K562 (cell line): ENCODE measurements around the gene KRT81. TPM values are rescaled to one million over a fixed set of nuclear protein-coding genes. Genes with fewer than 3 reads are reported as not detected.

Experiments
- ATAC-seq: fragments of 200-7000 bp; cut with Tn5 transposase; 3 replicates; pipeline ENCODE4 v1.9.1; 2020; ENCODE audit warnings: moderate library complexity
- BruUV-seq: library from RNA; stranded (reverse); fragments of 400-500 nt; replicated peaks from 2 replicates; lab custom pipeline; 2021; lab: Mats Ljungman, UMichigan
- CTCF ChIA-PET: fragments of 300-600 bp; formaldehyde crosslinking; extraction: SDS; loops from one replicate; lab custom pipeline; 2021; ENCODE audit warnings: low intra/inter-chr PET ratio; lab: Yijun Ruan, JAX
- POLR2A ChIA-PET: fragments of 300-600, 350-650 bp; sonication (Branson Sonifier 250); formaldehyde crosslinking; extraction: SDS; loops from one replicate; lab custom pipeline; 2021; ENCODE audit warnings: antibody characterized with exemption, inconsistent platforms; lab: Yijun Ruan, JAX
- DNase-seq, 4 experiments: peaks; one replicate each; pipeline versions ENCODE4 v3.0.0 to v3.0.0-alpha.2; 2011 to 2018; ENCODE audit warnings: low spot score in 3 of 4, mixed read lengths in 3 of 4; ENCODE audit errors: extremely low read depth in 1 of 4
- FAIRE-seq: peaks from 2 replicates; lab custom pipeline; 2011; peaks lifted over from hg19 to GRCh38; lab: Jason Lieb, UNC
- H2AFZ ChIP-seq: 2 replicates; pipeline ENCODE4 v1.6.0; 2011; ENCODE audit warnings: low read depth, low read length, control low read depth, inconsistent platforms
- H3K27ac ChIP-seq: fragments of 200-600 bp; 3 replicates; pipeline ENCODE4 v1.8.0; 2011; ENCODE audit warnings: low read depth, mild to moderate bottlenecking, control low read depth, inconsistent platforms, low read length, moderate library complexity, mixed read lengths; ENCODE audit errors: extremely low read depth
- H3K27me3 ChIP-seq, 2 experiments: fragments of 300-600 bp in 1 of 2; 2 replicates in 1 of 2; 3 replicates in 1 of 2; pipeline versions ENCODE4 v1.6.0 to v1.8.0; 2011; ENCODE audit warnings: inconsistent platforms in 2 of 2, low read length in 2 of 2, mild to moderate bottlenecking in 1 of 2, mixed read lengths in 1 of 2, moderate library complexity in 1 of 2; ENCODE audit not compliant: control insufficient read depth in 2 of 2, insufficient read depth in 2 of 2
- H3K36me3 ChIP-seq: fragments of 300-600 bp; 3 replicates; pipeline ENCODE4 v1.8.0; 2011; ENCODE audit warnings: mild to moderate bottlenecking, low read length, inconsistent platforms; ENCODE audit not compliant: control insufficient read depth, insufficient read depth
- H3K4me1 ChIP-seq, 2 experiments: fragments of 200-600 bp in 1 of 2; replicated peaks in 1 of 2; 2 replicates in 1 of 2; 3 replicates in 1 of 2; pipeline versions ENCODE4 v1.5.1 to v1.8.0; 2011; ENCODE audit warnings: inconsistent platforms in 2 of 2, low read length in 2 of 2, mild to moderate bottlenecking in 1 of 2, mixed read lengths in 1 of 2, moderate library complexity in 1 of 2; ENCODE audit not compliant: control insufficient read depth in 2 of 2, insufficient read depth in 2 of 2
- H3K4me2 ChIP-seq: 2 replicates; pipeline ENCODE4 v1.6.1; 2011; ENCODE audit warnings: low read length, control low read depth, inconsistent platforms, mixed read lengths; ENCODE audit not compliant: insufficient read depth
- H3K4me3 ChIP-seq: fragments of 200-600 bp; sonication (generic), shearing (Covaris generic); 2 replicates; pipeline ENCODE4 v1.5.1; 2016; ENCODE audit warnings: control low read depth, inconsistent platforms
- H3K79me2 ChIP-seq: fragments of 200-600 bp; 3 replicates; pipeline ENCODE4 v1.8.0; 2011; ENCODE audit warnings: low read length, inconsistent platforms; ENCODE audit not compliant: control insufficient read depth, insufficient read depth
- H3K9ac ChIP-seq, 2 experiments: 2 replicates each; pipeline versions ENCODE4 v1.6.0 to v1.6.1; 2011; ENCODE audit warnings: low read depth in 2 of 2, low read length in 2 of 2, control low read depth in 1 of 2, inconsistent platforms in 1 of 2, mild to moderate bottlenecking in 1 of 2, mixed read lengths in 1 of 2; ENCODE audit not compliant: insufficient read depth in 1 of 2
- H3K9me1 ChIP-seq: one replicate; pipeline ENCODE4 v1.6.0; 2011; ENCODE audit warnings: inconsistent platforms, mild to moderate bottlenecking, low read length, moderate library complexity; ENCODE audit not compliant: control insufficient read depth, insufficient read depth
- H3K9me3 ChIP-seq: replicated peaks from 2 replicates; pipeline ENCODE4 v1.5.1; 2011; ENCODE audit warnings: low read depth, low read length, inconsistent platforms; ENCODE audit not compliant: control insufficient read depth, insufficient read depth
- H4K20me1 ChIP-seq: replicated peaks from 2 replicates; pipeline ENCODE4 v1.6.1; 2011; ENCODE audit warnings: low read length, inconsistent platforms, mixed read lengths; ENCODE audit not compliant: control insufficient read depth, insufficient read depth
- CBX1 ChIP-seq: sonication (generic); IDR thresholded peaks from 2 replicates; pipeline ENCODE4 v1.6.1; 2016; ENCODE audit warnings: antibody characterized with exemption, low read depth, mild to moderate bottlenecking
- EP300 ChIP-seq: IDR thresholded peaks from 2 replicates; pipeline ENCODE4 v1.6.1; 2012; ENCODE audit warnings: low read length, improper control_type of control experiment
- ILF3 ChIP-seq: fragments of 450-650 bp; IDR thresholded peaks from 2 replicates; pipeline ENCODE4 v1.6.1; 2018; ENCODE audit warnings: antibody characterized with exemption, mild to moderate bottlenecking, moderate library complexity, borderline replicate concordance
- MNT ChIP-seq, 2 experiments: fragments of 450-650 bp; conservative IDR thresholded peaks; 2 replicates each; pipeline ENCODE4 v1.6.1; 2017; ENCODE audit warnings: mild to moderate bottlenecking in 2 of 2, moderate library complexity in 2 of 2
- ZFX ChIP-seq: sonication (generic); formaldehyde crosslinking; IDR thresholded peaks from 2 replicates; pipeline ENCODE4 v1.8.0; 2022; ENCODE audit warnings: mild to moderate bottlenecking, missing genetic modification reagents, moderate library complexity
- ZNF197 ChIP-seq: fragments of 200-800 bp; sonication (Bioruptor generic); IDR thresholded peaks from 2 replicates; pipeline ENCODE4 v1.6.1; 2016; ENCODE audit warnings: low read depth, missing genetic modification characterization, missing compliant biosample characterization
- WGBS: fragments of 100-300 bp; shearing (Covaris generic); methylation state at CpG from one replicate; pipeline ENCODE4 v1.1.6; 2016; ENCODE audit warnings: low coverage, mixed read lengths; ENCODE audit not compliant: insufficient coverage; ENCODE audit errors: missing lambda C conversion rate; 5-methylcytosine and 5-hydroxymethylcytosine counted together
- in situ Hi-C: fragments of 300-500 bp; cut with MboI; formaldehyde crosslinking; loops from 4 replicates; pipeline ENCODE4 v1.15.0; 2018; ENCODE audit warnings: inconsistent platforms, mixed read lengths
- intact Hi-C: fragments of 100-400 bp; cut with micrococcal nuclease; formaldehyde crosslinking; loops from 2 replicates; pipeline ENCODE4 v1.14.2; 2022
- polyA plus RNA-seq, 8 experiments: library from polyadenylated mRNA; depleted of rRNA in 4 of 8; stranded (reverse) in 5 of 8; unstranded in 3 of 8; fragments of >200 nt; fragmentation: Nextera tagmentation in 2 of 8; fragmentation: Illumina TruSeq in 1 of 8; extraction: Ambion mirVana in 2 of 8; extraction: Trizol in 1 of 8; gene quantifications; 2 replicates each; pipeline versions ENCODE4 v1.2.1 to v1.2.3, GENCODE V29; 2011 to 2014; ENCODE audit warnings: inconsistent platforms in 1 of 8, missing spikeins in 1 of 8
- total RNA-seq, 7 experiments: library from RNA; depleted of rRNA in 6 of 7; stranded (reverse); fragments of >200 nt in 6 of 7; fragmentation: Illumina TruSeq in 2 of 7; extraction: Trizol in 2 of 7; gene quantifications; 2 replicates each; pipeline versions ENCODE4 v1.2.1 to v1.2.3, GENCODE V29; 2011 to 2021; ENCODE audit warnings: low replicate concordance in 1 of 7
- TF ChIP-seq, protein P1 (sequence below), 3 experiments: fragments of 200-800 bp in 1 of 3; sonication (Bioruptor generic) in 1 of 3; sonication (generic) in 1 of 3; formaldehyde crosslinking in 1 of 3; IDR thresholded peaks; 2 replicates each; pipeline versions ENCODE4 v1.6.1 to v1.8.0; 2016 to 2022; ENCODE audit warnings: mild to moderate bottlenecking in 2 of 3, missing compliant biosample characterization in 2 of 3, missing genetic modification characterization in 2 of 3, missing genetic modification reagents in 1 of 3
- TF ChIP-seq, protein P2 (sequence below): fragments of 250-450 bp; sonication (Bioruptor Pico); IDR thresholded peaks from 2 replicates; pipeline ENCODE4 v1.5.0; 2021

Gene KRT81
- total and polyA plus RNA-seq, 9 of the 15 experiments (the other 6 are each of a cell fraction or from before 2014, with no cell fraction given), result 0.27 TPM; not detected in 8

DNA sequence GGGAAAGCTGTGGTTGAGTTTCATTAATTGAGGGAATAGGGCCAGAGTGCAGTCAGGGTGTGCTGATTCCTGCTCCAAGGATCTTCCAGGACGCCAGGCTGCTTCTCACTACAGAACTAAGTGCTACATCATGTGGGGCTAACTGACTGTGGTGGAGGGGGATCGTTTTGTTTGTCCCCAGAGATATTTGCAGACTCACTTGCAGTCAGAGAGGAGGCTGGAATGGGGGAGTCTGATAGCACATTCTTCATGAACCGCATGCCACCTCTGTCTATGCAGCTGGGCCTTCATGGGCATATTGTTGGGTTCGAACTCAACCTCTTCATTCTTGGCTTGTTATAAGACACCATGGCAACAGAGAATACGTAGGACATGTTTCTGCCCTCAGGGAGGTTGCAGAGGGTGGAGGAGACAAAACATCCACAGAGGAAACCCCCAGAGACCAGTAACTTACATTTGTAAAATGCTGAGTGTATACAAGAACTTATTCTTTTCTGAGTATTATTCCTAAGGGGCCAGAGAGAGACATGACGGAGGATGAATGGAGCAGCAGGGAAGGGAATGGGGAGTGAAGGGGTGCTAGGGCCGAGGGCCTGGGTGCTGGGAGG is 45.3 kb downstream of the KRT81 start (continued):
- TF ChIP-seq, protein P1, sequence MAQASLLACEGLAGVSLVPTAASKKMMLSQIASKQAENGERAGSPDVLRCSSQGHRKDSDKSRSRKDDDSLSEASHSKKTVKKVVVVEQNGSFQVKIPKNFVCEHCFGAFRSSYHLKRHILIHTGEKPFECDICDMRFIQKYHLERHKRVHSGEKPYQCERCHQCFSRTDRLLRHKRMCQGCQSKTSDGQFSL (CRISPR knock-in tag; IDR thresholded peaks at IDR 0.05), result no peak
- TF ChIP-seq, protein P1 (tag; IDR thresholded peaks at IDR 0.05), result no peak
- TF ChIP-seq ILF3 (no peak), ZFX (CRISPR knock-in tag) (no peak)

DNA sequence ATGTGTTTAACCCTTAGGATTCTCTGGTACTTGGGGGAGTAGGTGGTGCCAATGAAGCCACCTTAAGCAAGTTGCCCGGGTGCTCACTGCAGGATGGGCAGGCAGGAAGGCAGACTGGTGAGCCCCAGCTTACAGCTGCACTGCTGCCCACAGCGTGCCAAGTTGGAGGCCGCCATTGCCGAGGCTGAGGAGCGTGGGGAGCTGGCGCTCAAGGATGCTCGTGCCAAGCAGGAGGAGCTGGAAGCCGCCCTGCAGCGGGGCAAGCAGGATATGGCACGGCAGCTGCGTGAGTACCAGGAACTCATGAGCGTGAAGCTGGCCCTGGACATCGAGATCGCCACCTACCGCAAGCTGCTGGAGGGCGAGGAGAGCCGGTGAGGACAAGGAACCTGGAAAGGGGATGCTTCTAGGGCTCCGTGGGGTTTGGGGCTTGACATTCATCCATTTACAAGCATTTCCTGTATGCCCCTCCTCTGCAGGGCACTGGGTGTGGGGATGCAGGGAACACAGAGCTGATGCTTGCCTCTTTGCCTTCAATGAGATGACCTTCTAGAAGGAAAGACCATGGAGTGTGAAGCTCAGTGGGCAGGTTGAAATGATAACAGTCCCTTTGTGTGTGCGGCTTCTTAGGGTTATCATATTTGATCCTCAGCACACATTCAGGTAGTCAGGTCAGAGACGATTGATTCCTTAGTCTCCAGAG is 45.9 kb downstream of the KRT81 start:
- 0 out of 2 replicates have a peak, but pooled peaks cover 7% of the 10 kb centered on the region for H4K20me1 ChIP-seq
- BruUV-seq, result no TSS peak
- no peak for FAIRE-seq
- POLR2A ChIA-PET, result interaction anchor here (0.9 to 1.1 kb wide), 2 partner anchors 16 to 150 kb away, joined by 3 to 4 read pairs; no protein-coding TSS in a partner anchor
- H3K4me1 ChIP-seq, result no peaks in the 10 kb centered on the region
- no peaks in the 10 kb centered on the region for H3K9me3 ChIP-seq
- no peak for TF ChIP-seq CBX1
- TF ChIP-seq MNT (conservative IDR thresholded peaks at IDR 0.05), result no peak
- TF ChIP-seq, protein P2, sequence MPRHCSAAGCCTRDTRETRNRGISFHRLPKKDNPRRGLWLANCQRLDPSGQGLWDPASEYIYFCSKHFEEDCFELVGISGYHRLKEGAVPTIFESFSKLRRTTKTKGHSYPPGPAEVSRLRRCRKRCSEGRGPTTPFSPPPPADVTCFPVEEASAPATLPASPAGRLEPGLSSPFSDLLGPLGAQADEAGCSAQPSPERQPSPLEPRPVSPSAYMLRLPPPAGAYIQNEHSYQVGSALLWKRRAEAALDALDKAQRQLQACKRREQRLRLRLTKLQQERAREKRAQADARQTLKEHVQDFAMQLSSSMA (CRISPR knock-in tag), result no peak
- no peak for TF ChIP-seq ZNF197 (CRISPR knock-in tag)
- no peak for TF ChIP-seq EP300
- DNase-seq, result no peak
- H3K9ac ChIP-seq, result no peak overlapping the region
- no peak overlapping the region for H3K4me3 ChIP-seq
- in situ Hi-C loops, result no loop called here
- no peaks in the 10 kb centered on the region for H3K36me3 ChIP-seq
- H3K4me2 ChIP-seq, result no peak overlapping the region
- 2% methylated on average over 19 of the region's 20 CpGs for WGBS
- CTCF ChIA-PET, result no interaction called here
- H3K79me2 ChIP-seq, result no peaks in the 10 kb centered on the region
- no peak overlapping the region for H3K27ac ChIP-seq
- H3K27me3 ChIP-seq, result peaks cover 12 to 72% of the 10 kb centered on the region in 2 experiments
- H3K9me1 ChIP-seq, result no peaks in the 10 kb centered on the region
- intact Hi-C loops, result no loop called here
- no peak overlapping the region for H2AFZ ChIP-seq
- no peak for ATAC-seq
